ENCODE data around the gene CDC42BPA.

CDC42BPA gene

DNA sequence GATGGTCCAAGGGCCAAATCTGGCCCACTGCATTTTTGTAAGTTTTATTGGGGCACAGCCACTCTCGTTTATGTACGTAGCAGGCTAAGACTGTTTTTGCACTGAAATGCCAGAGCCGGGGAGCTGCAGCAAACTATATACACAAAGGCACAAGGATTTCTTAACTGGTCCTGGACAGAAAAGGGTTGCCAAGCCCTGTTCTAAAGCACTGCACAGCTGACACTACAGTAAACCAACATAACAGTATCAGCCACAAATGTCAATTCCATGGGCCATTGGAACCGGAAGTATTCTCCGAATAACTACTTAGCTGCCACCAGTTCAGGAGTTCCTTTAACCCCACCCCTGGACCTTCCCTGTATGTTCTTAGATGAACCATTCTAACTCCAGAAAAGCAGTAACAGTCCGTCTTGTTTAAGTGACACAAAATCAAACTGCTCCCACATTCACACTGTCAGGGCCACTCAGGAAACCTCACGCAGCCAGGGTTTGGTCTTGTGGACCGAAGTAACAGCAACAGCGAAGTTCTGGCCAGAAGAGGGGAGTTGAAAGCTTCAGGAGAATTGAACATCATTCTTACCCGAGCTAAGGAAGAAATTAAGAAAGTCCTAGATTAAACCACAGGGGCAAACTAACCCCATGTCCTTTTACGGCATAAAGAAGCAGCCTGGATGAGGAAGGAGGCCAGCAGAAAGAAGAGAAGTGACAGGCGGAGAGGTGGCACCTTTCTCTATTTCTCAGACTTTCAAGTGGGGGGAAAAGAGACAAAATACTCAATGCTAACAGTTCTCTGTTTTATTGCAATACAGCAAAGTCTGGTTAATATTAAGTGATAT lies 329.0 kb downstream of the CDC42BPA start:
- DNase-seq: no peak

DNA sequence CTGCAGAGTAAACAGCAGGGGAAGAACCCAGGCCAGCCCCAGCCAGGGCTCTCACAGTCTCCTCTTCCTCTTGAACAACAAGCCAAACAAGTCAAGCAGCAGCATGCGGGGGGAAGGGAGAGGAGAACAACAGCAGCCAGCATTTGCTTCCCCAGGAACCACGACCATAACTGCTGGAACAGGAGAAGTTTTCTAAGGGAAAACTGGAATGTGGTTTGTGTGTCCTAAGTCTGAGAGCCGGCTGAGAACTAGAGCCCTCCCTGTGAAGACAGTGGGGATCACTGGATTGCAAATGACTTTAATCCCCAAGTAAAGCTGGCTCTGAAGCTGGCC lies 330.0 kb downstream of the CDC42BPA start:
- DNase-seq: no peak

- no peak for DNase-seq
Observed at GRCh38 chr1:226987623-226988333, 330.5 kb downstream of the CDC42BPA start.

GRCh38 chr1:226987179-226987536 lies 331.1 kb downstream of the CDC42BPA start:
- no peak for DNase-seq

GRCh38 chr1:226986496-226987178 lies 331.7 kb downstream of the CDC42BPA start:
- DNase-seq: no peak

GRCh38 chr1:226985839-226986463 lies 332.3 kb downstream of the CDC42BPA start:
- no peak for DNase-seq

- no peak for DNase-seq
Observed at GRCh38 chr1:226985239-226985838, 333.0 kb downstream of the CDC42BPA start.

- DNase-seq: no peak
Observed at GRCh38 chr1:226984521-226985238, 333.6 kb downstream of the CDC42BPA start.

DNA sequence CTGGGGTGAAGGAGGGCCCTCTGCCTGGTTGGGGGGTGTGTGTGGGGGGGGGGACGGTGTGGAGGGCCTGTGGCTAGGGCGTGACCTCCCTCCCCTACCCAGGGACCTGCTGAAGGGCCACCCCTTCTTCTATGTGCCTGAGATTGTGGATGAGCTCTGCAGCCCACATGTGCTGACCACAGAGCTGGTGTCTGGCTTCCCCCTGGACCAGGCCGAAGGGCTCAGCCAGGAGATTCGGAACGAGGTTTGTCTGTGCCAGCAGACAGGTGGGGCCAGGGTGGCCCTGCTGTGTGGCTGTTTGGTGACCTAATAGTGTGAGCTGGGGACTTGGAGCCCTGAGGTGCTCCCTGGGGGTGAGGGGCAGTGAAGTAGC lies 334.3 kb downstream of the CDC42BPA start:
- no peak for DNase-seq

DNA sequence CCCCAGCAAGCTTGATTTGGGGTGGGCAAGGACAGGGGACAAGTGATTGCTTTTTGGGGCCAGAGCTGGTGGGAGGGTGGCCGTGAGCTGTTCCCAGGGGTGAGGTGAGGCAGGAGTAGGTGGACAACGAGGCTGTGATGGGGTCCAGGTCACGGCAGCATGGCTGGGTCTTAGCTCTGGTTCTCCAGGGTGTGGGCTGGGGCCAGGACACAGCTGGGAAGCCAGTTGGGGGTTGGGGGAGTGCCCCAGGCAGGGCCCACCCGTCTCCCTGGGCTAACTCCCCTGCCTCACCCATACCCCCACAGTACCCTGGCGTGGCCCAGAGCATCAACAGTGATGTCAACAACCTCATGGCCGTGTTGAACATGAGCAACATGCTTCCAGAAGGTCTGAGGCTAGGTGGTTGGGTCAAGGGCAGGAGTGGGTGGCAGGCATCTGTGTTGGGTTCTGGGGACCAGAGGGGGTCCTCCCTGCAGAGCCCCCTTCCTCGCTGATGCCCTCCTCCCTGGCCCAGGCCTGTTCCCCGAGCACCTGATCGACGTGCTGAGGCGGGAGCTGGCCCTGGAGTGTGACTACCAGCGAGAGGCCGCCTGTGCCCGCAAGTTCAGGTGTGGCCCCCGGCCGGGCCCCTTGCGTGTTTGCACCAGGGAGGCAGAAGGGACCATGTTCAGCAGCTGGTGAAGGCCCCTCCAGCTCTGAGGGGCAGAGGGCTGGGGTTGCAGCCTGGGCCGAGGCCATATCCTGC lies 334.9 kb downstream of the CDC42BPA start:
- no peak for DNase-seq

DNA sequence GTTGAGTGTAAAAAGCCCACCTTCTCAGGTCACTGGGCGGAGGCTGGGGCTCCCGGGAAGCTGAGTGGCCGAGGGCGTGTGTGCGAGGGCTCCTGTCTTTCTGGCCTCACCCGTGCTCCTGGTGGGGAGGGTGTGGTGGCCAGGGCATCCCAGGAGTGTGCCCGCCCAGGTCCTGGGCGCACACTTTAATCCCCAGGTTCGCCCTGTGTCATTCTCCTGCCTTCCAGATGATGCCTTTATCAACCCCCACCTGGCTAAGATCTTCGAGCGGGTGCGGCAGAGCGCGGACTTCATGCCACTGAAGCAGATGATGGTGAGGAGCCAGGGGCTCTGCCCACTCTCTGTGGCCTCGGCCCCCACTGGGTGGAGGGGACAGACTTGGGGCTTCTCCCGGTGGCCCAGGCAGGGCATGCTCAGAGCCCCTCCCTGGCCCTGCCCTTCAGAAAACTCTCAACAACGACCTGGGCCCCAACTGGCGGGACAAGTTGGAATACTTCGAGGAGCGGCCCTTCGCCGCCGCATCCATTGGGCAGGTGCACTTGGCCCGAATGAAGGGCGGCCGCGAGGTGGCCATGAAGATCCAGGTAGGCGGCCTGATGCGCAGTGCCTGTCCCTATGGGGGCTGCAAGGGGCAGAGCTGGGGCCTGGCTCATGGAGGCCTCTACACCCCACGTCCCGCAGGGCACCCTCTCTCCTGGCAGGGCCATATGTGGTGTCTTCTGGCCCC lies 335.7 kb downstream of the CDC42BPA start:
- DNase-seq: no peak

- no peak for DNase-seq
Observed at GRCh38 chr1:226981838-226982237, 336.5 kb downstream of the CDC42BPA start.

- no peak for DNase-seq
Observed at GRCh38 chr1:226981386-226981817, 336.9 kb downstream of the CDC42BPA start.

DNA sequence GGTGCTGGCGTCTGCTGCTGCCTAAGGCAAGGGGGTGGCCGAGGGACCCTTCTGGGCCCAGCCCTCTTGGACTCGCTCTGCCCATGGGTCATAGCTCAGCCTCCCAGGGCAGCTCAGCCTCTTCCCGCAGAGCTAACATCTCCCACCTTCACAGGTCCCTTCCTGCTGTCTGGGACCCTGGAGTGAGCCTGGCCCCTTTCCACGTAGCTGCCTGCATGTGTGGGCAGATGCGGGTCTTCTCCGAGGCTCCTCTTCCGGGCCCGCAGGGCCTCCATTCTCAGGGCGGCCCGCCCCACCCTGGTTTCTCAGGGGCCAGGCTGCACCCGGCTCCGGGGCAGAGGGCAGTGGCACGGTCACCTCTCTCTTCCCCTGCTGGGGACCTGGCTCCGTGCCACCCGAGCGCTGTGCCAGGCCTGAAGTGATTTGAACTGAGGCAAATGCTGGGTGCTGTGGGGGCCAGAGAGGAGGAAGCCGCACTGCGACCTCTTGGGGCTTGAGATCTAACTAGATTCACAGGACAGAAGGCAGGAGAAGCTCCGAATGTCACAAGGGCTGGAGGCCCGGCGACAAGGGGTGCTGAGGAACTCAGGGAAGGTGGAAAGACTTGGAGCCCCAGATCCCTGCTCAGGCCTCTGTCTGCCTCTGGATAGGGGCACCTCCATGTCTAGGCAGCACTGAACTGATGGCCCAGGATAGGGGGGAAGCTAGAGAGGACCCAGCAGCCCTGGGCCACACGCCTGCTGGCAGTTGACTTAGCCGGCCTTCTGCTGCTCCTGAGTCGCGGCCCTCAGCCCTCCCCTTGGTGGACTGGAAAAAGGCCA lies 337.5 kb downstream of the CDC42BPA start:
- DNase-seq: no peak

DNA sequence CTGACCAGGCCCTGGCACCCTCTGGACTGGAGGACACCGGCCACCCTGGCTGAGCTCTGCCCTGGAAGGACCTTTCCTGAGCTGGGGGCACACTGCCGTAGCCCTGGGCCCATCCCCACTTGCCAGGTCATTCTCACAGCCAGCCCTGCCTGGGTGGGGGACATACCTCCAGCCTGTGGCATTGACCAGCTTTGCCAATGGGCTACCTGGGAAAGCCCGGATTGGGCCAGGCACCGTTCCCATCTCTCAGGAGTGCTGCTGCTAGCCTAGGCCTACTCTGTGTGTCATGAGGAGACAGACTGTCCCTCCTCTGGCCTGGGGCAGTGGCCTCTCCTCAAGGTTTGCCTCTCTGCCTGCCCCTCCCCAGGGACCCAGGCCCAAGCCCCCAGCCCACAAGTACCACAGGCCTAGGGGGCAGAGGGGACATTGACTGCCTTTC lies 338.2 kb downstream of the CDC42BPA start:
- DNase-seq: no peak

DNA sequence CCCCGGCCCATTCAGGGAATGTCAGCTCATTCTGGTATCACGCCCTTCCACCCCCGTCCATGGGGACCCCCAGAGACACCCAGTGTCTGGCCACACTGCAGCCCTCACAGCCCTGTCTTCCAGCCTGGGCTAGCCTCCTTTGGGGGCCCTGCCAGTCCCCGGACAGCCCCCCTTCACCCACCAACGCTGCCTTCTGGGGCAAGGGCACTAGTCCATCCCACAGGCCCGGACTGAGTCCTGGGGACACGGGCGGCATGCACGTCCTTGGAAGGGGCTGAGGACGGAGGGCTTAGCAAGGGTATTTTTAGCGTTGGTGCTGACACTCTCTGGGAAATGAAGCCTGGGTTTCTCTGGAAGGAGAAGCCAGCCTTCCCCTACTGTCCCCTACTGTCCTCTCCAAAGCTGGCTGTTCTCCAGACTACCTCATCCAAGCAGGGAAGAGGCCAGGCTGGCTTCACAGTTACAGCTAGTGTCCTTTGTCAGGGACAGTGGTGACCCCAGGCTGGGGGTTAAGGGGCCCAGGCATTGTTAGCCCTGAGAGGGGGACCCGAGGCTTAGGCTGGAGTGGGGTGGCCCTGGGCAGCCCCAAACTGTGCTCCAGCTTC lies 338.7 kb downstream of the CDC42BPA start:
- no peak for DNase-seq

GRCh38 chr1:226979115-226979516 lies 339.2 kb downstream of the CDC42BPA start:
- DNase-seq: no peak

DNA sequence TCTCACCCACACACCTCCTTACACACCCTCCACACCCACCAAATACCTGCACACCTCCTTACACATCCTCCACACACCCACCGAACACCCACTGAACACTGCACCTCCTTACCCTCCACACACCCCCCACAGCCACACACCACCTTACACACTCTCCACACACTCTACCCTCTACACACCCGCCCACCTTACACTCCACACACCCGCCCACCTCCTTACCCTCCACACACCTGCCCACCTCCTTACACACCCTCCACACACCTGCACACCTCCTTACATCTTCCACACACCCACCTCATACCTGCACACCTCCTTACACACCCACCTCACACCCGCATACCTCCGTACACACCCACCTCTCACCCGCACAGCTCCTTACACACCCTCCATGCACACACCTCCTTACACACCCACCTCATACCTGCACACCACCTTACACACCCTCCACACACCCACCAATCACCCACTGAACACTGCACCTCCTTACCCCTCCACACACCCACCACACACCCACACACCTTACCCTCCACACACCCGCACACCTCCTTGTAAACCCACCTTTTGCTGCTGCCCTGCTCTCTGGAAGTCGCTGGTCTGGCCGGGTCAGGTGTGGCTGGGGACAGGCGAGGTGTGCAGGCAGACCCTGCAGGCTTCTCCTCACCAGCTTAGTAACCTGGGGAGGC lies 339.7 kb downstream of the CDC42BPA start:
- no peak for DNase-seq

Measured in activated naive CD4-positive, alpha-beta T cell treated with anti-CD3 and anti-CD28 coated beads, Interleukin-2, amount 50 U/mL, for 16 hours (primary cell).